ENCODE measurements around the gene DIPK1A. TPM values are rescaled to one million over a fixed set of nuclear protein-coding genes. Genes with fewer than 3 reads are reported as not detected.

DIPK1A gene
- total RNA-seq, 1 donor, result 29.0 TPM

DNA sequence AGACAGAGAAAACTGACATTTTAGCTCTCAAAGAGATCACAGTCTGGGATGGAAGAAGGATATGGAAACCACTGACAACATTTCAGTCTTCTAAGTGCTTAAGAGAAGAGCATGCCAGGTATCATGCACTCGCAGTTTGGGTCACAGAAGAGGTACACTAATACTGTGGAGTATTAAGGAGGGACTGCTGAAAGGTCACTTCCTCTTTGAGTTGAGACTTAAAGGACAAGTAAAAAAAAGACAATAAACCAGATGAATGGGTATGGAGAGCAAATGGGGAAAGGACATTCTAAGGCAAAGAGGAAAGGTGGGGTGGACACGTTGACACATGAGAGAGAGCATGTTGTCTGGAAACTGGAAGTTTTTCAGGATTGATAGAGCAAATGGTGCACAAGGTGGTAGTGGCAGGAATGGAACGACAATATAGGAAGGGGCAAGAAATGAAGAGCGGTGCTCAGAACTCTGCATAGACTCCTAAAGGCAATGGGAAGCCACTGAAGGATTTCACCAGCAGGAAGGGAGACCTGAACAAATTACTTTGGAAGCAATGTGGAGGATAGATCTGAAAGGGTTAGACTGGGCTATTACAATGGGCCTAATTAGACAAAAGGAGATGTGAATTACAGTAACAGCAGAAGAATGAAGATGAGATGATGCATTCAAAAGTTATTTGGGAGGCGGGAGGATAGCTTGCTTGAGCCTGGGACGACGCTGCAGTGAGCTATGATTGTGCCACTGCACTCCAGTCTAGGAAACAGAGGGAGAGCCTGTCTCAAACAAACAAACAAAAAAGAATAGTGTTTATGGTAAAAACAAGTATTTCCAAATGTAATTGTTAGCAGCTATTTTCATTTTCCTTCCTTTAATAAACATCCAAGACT lies 11.1 kb downstream of the DIPK1A start:
- no peak for DNase-seq (ENCODE audit: insufficient read length, low spot score, missing footprints)
- Histone ChIP-seq H3K4me3 (ENCODE audit: insufficient read depth, low read length) (no peak overlapping the region), H2AFZ (ENCODE audit: low read length) (no peak overlapping the region), H3K4me2 (ENCODE audit: insufficient read depth, low read length) (peak overlapping the region; percentile 65), H3K36me3 (ENCODE audit: insufficient read depth, low read length) (no peaks in the 10 kb centered on the region), H3K9me3 (ENCODE audit: low read depth, low read length) (no peaks in the 10 kb centered on the region), H4K20me1 (ENCODE audit: insufficient read depth, low read length) (no peaks in the 10 kb centered on the region), H3K27me3 (ENCODE audit: insufficient read depth, low read length) (no peaks in the 10 kb centered on the region), H3K79me2 (ENCODE audit: insufficient read depth, low read length) (peaks cover 22% of the 10 kb centered on the region), H3K4me1 (ENCODE audit: insufficient read depth, low read length) (peaks cover 23% of the 10 kb centered on the region), H3K27ac (ENCODE audit: low read depth, low read length) (peak overlapping the region; percentile 84)
- TF ChIP-seq, protein P1, sequence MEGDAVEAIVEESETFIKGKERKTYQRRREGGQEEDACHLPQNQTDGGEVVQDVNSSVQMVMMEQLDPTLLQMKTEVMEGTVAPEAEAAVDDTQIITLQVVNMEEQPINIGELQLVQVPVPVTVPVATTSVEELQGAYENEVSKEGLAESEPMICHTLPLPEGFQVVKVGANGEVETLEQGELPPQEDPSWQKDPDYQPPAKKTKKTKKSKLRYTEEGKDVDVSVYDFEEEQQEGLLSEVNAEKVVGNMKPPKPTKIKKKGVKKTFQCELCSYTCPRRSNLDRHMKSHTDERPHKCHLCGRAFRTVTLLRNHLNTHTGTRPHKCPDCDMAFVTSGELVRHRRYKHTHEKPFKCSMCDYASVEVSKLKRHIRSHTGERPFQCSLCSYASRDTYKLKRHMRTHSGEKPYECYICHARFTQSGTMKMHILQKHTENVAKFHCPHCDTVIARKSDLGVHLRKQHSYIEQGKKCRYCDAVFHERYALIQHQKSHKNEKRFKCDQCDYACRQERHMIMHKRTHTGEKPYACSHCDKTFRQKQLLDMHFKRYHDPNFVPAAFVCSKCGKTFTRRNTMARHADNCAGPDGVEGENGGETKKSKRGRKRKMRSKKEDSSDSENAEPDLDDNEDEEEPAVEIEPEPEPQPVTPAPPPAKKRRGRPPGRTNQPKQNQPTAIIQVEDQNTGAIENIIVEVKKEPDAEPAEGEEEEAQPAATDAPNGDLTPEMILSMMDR (IDR thresholded peaks at IDR 0.05; ENCODE audit: extremely low read depth, low read depth, low read length), result no peak

DNA sequence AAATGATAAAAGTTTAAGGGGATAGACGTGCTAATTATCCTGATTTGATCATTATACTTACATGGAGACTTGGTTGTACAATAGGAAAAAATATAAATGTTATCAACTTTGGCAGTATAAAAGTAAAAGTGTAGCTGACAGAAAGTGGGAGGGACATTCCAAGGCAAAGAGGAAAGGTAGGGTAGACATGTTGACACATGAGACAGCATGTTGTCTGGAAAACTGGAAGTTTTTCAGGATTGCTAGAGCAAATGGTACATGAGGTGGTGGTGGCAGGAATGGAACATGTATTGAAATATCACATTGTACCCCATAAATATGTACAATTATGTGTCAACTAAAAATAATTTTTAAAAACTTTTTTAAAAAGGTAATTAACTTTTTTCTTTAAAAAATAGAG lies 13.2 kb downstream of the DIPK1A start:
- H3K36me3 ChIP-seq (ENCODE audit: insufficient read depth, low read length), result no peaks in the 10 kb centered on the region
- H2AFZ ChIP-seq (ENCODE audit: low read length), result no peak overlapping the region
- DNase-seq (ENCODE audit: insufficient read length, low spot score, missing footprints), result no peak
- H3K9me3 ChIP-seq (ENCODE audit: low read depth, low read length), result no peaks in the 10 kb centered on the region
- no peak overlapping the region for H3K4me2 ChIP-seq (ENCODE audit: insufficient read depth, low read length)
- no peak overlapping the region for H3K27ac ChIP-seq (ENCODE audit: low read depth, low read length)
- TF ChIP-seq, protein P1 (IDR thresholded peaks at IDR 0.05; ENCODE audit: extremely low read depth, low read depth, low read length), result no peak
- peaks cover 23% of the 10 kb centered on the region for H3K4me1 ChIP-seq (ENCODE audit: insufficient read depth, low read length)
- H3K27me3 ChIP-seq (ENCODE audit: insufficient read depth, low read length), result no peaks in the 10 kb centered on the region
- H4K20me1 ChIP-seq (ENCODE audit: insufficient read depth, low read length), result no peaks in the 10 kb centered on the region
- H3K4me3 ChIP-seq (ENCODE audit: insufficient read depth, low read length), result no peak overlapping the region
- H3K79me2 ChIP-seq (ENCODE audit: insufficient read depth, low read length), result peaks cover 20% of the 10 kb centered on the region

DNA sequence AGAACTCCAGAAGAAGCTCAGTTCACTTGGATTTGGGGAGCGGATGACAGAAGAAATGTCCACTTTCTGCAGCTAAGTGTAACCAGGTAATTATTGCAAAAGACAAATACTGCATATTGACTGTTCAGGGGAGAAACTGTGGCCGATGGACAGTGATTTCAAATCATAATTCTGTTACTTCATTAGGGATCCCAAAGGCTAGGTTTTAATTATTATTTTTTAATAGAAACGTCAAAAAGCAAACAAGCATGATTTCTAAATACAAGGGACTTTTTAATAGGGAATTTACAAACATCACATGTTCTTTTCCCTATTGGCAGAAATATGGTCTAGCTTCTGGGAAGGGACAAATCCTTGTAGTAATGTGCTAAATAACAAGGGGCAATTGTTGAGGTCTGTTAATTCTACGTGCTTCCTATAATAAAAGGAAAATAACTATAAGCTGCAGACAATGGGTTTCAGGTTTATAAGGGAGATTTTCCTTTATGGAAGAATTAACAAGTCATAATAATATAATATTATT lies 15.5 kb downstream of the DIPK1A start:
- TF ChIP-seq, protein P1 (IDR thresholded peaks at IDR 0.05; ENCODE audit: extremely low read depth, low read depth, low read length), result no peak
- H3K27ac ChIP-seq (ENCODE audit: low read depth, low read length), result no peak overlapping the region
- DNase-seq (ENCODE audit: insufficient read length, low spot score, missing footprints), result no peak

More for the DNA sequence above, 15.5 kb downstream of the DIPK1A start:
- peaks cover 12% of the 10 kb centered on the region for H3K4me1 ChIP-seq (ENCODE audit: insufficient read depth, low read length)
- no peak overlapping the region for H3K4me2 ChIP-seq (ENCODE audit: insufficient read depth, low read length)
- H4K20me1 ChIP-seq (ENCODE audit: insufficient read depth, low read length), result no peaks in the 10 kb centered on the region
- no peak overlapping the region for H3K4me3 ChIP-seq (ENCODE audit: insufficient read depth, low read length)
- no peaks in the 10 kb centered on the region for H3K27me3 ChIP-seq (ENCODE audit: insufficient read depth, low read length)
- H2AFZ ChIP-seq (ENCODE audit: low read length), result no peak overlapping the region
- H3K9me3 ChIP-seq (ENCODE audit: low read depth, low read length), result no peaks in the 10 kb centered on the region
- H3K79me2 ChIP-seq (ENCODE audit: insufficient read depth, low read length), result peaks cover 18% of the 10 kb centered on the region
- no peaks in the 10 kb centered on the region for H3K36me3 ChIP-seq (ENCODE audit: insufficient read depth, low read length)
